Renal cortical epithelial cell (primary cell): ENCODE results near the gene WDR37. TPM values are rescaled to one million over a fixed set of nuclear protein-coding genes. Genes with fewer than 3 reads are reported as not detected.
"Not testable (repeated sequence)": the region's sequence is repeated elsewhere in the genome, so short reads cannot be mapped to it uniquely, and the experiment has no call there.

Experiments used
- DNase-seq: peaks from one replicate; pipeline ENCODE4 v3.0.0-alpha.2; 2011; ENCODE audit warnings: low read depth
- total RNA-seq: library from RNA; depleted of rRNA; stranded (reverse); fragments of >200 nt; gene quantifications from 2 replicates; pipeline ENCODE4 v1.2.3, GENCODE V29; 2014

The WDR37 gene
- 14.8 and 24.3 TPM in 2 replicates for total RNA-seq

GRCh38 chr10:1056326-1057105, at the start of gene WDR37:
Gene WDR37 (plus strand): TSS chr10:1056385. CDS start chr10:1072156, 15,771 bp downstream.
- peak; percentile 89 for DNase-seq

- DNase-seq: no peak
These were observed 49.6 kb upstream of the WDR37 start for GRCh38 chr10:1006573-1006972.

DNA sequence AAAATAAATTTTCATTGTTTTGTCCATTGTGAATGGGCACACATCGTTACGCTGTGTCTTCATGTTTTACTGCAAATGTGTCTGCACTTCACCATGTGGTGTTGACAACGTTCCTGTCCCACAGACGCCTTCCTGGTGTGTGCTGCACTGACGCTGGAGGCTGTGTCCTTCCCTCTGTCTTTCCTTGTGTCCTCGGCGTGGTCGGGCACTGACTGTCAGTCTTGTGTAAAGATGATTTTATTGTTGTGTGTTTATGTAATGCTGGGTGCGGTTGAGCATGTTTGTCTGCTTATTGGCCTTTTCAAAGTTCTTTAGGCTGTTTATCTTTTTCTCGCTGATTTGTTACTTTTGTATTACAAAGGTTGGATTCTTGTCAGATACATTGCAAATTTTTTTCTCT, 48.6 kb upstream of the WDR37 start:
- no peak for DNase-seq

DNA sequence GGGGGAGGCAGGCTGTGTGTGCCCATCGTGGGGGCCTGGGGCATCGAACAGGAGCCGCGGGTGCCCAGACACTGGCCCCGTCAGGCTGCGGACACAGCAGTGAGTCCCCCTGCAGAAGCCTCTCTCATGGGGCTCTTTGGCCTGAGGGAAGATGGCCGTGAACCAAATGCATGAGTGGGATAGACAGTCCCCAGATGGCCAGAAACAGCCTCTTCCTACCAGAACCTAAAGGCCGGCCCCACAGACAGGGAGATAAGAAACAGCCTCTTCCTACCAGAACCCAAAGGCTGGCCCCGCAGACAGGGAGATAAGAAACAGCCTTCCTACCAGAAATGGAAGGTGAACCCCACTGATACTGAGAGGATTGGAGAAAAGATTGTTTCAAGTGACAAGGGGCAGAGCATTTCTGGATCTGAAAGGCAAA, 47.1 kb upstream of the WDR37 start:
- no peak for DNase-seq

DNA sequence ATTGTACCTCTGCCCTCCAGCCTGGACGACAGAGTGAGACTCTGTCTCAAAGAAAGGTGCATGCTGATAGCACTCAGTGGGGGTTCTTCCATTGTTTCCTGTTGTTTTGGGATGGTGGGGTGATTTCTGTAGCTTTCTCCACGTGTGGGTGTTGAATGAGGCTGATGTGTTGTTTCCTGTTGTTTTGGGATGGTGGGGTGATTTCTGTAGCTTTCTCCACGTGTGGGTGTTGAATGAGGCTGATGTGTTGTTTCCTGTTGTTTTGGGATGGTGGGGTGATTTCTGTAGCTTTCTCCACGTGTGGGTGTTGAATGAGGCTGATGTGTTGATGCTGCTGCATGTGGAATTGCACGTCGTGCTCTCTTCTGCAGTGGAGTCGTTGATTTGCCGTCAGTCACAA, 46.2 kb upstream of the WDR37 start:
- DNase-seq: not testable (repeated sequence)

GRCh38 chr10:1010703-1011102, 45.5 kb upstream of the WDR37 start:
- DNase-seq: no peak

- no peak for DNase-seq
These were observed 44.5 kb upstream of the WDR37 start for GRCh38 chr10:1011696-1012095.

- no peak for DNase-seq
These were observed 40.5 kb upstream of the WDR37 start for GRCh38 chr10:1015688-1016087.

GRCh38 chr10:1019362-1019761, 36.8 kb upstream of the WDR37 start:
- DNase-seq: no peak

DNA sequence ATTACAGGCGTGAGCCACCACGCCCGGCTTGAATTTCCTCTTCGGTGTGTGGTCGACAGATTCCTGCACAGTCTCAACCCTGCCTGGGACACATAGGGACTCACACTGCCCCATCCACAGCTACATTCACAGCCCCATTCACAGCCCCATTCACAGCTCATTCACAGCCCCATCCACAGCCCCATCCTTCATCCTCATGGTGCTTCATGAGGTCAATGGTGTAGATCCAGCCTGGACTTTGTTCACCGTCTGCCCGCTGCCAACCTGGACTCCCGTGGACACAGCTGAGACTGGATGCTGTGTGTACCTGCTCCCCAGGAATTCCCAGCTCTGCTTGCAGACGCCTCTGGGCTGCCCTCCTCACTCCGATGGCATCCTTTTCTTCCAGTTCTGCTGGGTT, 35.7 kb upstream of the WDR37 start:
- no peak for DNase-seq

- DNase-seq: no peak
These were observed 35.2 kb upstream of the WDR37 start for GRCh38 chr10:1020958-1021357.

DNA sequence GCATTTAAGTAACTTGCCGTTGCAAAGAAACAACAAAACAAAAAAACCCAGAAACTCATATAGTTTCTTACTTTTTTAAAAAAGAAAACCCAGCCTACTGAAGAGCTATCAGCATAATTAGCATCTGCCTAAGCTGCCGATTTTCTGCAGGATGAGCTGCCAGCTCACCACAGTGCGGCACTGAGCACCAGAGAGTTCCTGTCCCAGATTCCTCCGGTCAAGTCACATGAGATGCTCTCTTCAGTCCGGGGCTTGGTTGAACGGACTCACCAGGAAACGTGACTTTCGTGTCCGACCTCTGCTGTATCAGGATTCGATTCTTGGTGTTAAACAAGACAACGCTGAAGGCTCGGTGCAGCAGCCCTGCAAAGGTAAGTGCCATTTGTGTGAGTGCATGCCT, 33.8 kb upstream of the WDR37 start:
- DNase-seq: no peak

DNA sequence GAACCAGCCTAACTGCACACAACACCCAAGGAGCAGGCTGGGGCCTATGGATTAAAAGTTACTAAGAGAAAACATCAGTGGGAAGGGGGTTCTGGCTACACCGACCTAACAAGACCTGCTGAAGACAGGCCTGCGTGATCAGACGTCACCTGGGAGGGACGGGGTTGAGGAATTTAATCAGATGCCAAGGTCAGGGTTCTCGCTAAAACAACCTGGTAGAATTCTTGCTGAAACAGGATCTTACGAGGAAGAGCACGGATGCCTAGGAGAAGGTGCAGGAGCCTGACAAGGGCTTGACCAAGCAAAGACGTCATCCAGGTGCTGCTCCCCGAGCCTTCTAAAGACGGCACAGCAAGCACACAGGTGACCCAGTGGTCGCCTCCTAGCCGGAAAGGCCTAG, 32.1 kb upstream of the WDR37 start:
- DNase-seq: no peak

GRCh38 chr10:1025683-1026082, 30.5 kb upstream of the WDR37 start, which contains the start of gene IDI2:
Gene IDI2 (minus strand): TSS chr10:1025859. CDS start chr10:1024723, 1,136 bp downstream.
- no peak for DNase-seq

GRCh38 chr10:1026578-1026977, 29.6 kb upstream of the WDR37 start:
- no peak for DNase-seq

GRCh38 chr10:1029838-1030237, 26.3 kb upstream of the WDR37 start:
- DNase-seq: no peak

- DNase-seq: no peak
These were observed 22.6 kb upstream of the WDR37 start for GRCh38 chr10:1033601-1034000.

- DNase-seq: no peak
These were observed 21.4 kb upstream of the WDR37 start for GRCh38 chr10:1034758-1035157.

GRCh38 chr10:1035201-1035600, 21.0 kb upstream of the WDR37 start:
- DNase-seq: no peak

DNA sequence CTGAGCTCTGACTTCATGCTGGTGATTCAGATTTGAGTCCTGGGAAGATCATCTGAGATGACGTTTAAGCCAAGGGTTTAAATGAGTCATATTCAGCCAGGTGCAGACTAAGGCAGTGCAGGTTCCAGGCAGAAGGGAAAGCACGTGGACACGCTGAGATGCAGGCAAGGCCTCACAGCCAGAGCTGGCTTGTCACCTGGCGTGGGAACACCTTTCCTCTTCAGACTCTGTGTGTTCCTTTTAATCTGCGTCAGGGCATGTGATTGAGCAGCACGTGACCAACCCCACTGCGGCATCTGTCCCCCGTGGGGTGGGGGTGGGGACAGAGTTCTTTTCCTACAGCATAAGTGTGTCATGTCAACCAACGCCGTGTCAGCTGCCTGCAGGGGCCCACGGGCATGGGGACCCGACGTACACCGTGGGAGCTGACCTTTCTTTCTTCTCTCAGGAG, 19.8 kb upstream of the WDR37 start:
- DNase-seq: peak; percentile 90

DNA sequence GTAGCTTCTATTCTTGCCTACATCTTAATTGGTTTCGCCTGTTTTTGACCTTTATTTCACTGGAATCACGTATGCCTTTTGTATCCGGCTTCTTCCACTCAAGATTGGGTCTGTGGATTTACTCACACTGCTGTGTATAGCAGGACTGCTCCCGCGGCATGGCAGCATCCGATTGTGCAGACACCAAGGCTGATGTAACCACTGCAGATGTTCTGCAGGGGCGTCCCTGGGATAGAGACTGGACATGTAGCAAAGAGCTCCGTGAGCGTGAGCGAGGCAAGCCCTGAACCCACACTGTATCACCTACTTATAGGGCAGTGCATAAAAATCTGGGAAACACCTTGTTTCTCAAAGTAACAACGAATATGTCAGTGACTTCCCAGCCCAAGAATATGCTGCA, 19.1 kb upstream of the WDR37 start:
- no peak for DNase-seq

DNA sequence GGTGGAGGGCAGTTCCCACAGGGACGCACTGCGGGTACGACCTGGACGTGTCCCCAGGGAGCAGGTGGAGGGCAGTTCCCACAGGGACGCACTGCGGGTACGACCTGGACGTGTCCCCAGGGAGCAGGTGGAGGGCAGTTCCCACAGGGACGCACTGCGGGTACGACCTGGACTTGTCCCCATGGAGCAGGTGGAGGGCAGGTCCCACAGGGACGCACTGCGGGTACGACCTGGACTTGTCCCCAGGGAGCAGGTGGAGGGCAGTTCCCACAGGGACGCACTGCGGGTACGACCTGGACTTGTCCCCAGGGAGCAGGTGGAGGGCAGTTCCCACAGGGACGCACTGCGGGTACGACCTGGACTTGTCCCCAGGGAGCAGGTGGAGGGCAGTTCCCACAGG, 17.4 kb upstream of the WDR37 start:
- DNase-seq: not testable (repeated sequence)

- no peak for DNase-seq
These were observed 16.1 kb upstream of the WDR37 start for GRCh38 chr10:1040133-1040532.

DNA sequence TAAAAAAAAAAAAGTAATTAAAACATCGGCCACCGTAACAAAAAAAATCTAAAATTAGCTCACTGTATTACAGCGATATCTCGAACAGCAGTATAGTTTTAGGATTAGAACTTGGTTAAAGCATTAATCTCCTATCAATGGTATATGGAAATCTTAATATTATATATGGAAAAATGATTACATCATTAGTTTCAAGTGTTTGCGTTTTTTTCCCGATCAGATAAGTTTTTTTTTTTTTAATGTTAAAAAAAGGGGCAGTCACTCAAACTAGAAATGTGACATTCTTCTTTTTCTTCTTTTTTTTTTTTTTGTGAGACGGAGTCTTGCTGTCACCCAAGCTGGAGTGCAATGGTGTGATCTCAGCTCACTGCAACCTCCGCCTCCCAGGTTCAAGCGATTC, 14.7 kb upstream of the WDR37 start:
- DNase-seq: no peak
